ENCODE measurements around the gene UBE2L3.
A peak's percentile ranks its signal among the peaks of the same experiment; 100 is the strongest.
"Not testable (repeated sequence)": the region's sequence is repeated elsewhere in the genome, so short reads cannot be mapped to it uniquely, and the experiment has no call there.

UBE2L3 gene

GRCh38 chr22:21570398-21570797, 2.9 kb downstream of the UBE2L3 start:
- DNase-seq (ENCODE audit: low read depth in 1 of 2, low spot score in 1 of 2): no peak

DNA sequence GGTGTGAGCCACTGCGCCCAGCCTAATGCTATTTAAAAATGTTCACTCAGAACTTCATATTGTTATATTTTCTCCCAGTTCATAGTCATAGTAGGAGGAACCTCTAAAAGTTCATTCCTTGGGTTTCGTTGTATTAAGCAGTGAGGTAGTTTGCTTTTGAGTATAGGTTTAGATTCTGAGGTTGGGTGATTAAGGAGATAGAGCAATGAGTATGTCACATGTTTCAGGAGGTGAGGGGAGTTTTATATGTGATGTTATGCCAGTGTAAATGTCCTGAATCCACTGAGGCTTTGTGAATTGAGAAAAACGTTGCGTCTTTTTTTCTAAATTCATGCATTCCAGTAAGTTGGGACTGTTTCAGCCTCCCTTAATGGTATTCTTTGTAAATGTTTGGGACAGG, 4.2 kb downstream of the UBE2L3 start:
- DNase-seq (ENCODE audit: low read depth in 1 of 2, low spot score in 1 of 2): no peak

- DNase-seq (ENCODE audit: low read depth in 1 of 2, low spot score in 1 of 2): no peak
Observed at GRCh38 chr22:21573293-21573734, 5.8 kb downstream of the UBE2L3 start.

GRCh38 chr22:21573750-21574494, 6.4 kb downstream of the UBE2L3 start:
- no peak for DNase-seq (ENCODE audit: low read depth in 1 of 2, low spot score in 1 of 2)

DNA sequence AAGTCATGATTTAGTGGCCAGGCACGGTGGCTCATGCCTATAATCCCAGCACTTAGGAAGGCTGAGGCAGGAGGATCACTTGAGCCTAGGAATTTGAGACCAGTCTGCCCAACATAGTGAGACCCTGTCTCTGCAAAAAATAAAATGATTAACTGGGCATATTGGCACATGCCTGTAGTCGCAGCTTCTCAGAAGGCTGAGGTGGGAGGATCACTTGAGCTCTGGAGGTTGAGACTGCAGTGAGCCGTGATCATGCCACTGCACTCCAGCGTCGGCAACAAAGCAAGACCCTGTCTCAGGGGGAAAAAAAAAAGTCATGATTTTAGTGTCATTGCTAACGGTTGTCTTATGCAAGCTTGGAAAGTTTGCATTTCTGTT, 11.9 kb downstream of the UBE2L3 start:
- DNase-seq (ENCODE audit: low read depth in 1 of 2, low spot score in 1 of 2): no peak

DNA sequence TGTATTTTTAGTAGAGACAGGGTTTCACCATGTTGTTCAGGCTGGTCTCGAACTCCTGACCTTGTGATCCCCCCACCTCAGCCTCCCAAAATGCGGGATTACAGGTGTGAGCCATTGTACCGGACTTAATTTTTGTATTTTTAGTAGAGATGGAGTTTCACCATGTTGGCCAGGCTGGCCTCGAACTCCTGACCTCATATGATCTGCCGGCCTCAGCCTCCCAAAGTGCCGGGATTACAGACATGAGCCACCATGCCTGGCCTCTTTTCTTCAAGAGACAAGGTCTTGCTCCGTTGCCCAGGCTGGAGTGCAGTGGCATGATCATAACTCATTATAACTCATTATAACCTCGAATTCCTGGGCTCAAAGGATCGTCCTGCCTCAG, 13.1 kb downstream of the UBE2L3 start:
- DNase-seq (ENCODE audit: low read depth in 1 of 2, low spot score in 1 of 2): not testable (repeated sequence)

DNA sequence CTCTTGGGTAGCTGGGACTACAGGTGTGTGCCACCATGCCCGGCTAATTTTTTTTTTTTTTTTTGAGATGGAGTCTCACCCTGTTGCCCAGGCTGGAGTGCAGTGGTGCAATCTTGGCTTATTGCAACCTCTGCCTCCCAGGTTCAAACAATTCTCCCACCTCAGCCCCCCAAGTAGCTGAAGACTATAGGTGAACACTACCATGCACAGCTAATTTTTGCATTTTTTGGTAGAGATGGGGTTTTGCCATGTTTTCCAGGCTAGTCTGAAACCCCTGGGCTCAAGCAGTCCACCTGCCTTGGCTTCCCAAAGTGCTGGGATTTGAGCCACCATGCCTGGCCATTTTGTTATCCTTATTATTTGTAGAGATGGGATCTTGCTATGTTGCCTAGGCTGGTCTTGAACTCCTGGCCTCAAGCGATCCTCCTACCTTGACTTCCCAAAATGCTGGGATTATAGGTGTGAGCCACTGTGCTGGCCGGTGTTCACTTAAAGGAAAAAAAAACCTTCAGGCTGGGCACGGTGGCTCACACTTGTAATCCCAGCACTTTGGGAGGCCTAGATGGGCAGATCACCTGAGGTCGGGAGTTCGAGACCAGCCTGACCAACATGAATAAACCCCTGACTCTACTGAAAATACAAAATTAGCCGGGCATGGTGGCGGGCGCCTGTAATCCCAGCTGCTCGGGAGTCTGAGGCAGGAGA, 13.6 kb downstream of the UBE2L3 start:
- DNase-seq (ENCODE audit: low read depth in 1 of 2, low spot score in 1 of 2): not testable (repeated sequence)

GRCh38 chr22:21582801-21583740, 15.6 kb downstream of the UBE2L3 start:
- DNase-seq (ENCODE audit: low read depth in 1 of 2, low spot score in 1 of 2): no peak

DNA sequence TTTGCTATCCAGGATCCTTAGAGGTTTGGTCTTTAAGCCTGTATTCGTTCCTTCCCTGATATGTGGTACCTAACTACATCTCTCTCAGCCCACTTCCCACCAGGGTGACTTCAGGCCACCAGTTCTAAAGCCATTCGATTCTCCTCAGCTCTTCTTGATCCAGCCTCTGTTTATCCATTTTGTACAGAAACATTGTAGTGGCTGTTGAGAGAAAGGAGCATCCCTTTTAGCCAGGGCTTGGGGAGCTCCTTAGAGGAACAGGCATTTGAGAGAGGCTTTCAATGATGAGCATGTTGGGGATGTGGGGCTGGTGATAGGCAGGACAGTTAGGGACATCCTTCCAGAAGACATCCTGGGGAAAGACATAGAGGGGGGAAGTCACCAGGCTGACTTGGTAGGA, 17.9 kb downstream of the UBE2L3 start:
- no peak for DNase-seq (ENCODE audit: low read depth in 1 of 2, low spot score in 1 of 2)

- DNase-seq (ENCODE audit: low read depth in 1 of 2, low spot score in 1 of 2): peak in 1 of 2 donors; percentile 10
Observed at GRCh38 chr22:21587803-21588611, 20.5 kb downstream of the UBE2L3 start.

DNA sequence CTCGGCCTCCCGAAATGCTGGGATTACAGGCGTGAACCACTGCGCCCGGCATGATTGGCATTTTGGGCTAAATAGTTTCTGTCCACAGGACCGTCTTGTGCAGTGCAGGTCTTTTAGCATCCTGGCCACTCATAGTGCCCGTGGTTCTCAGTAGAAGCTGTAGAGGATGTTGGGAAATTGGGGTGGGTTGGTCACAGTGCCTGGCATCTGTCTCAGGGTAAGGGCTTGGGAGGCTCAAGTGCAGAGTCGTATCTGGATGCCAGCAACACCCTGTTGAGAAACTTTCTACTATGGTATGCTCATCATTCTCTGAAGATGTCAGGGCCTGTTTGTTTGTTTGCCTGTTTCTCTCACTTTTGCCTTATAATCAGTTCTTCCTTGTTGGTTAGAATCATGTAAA, 21.9 kb downstream of the UBE2L3 start:
- DNase-seq (ENCODE audit: low read depth in 1 of 2, low spot score in 1 of 2): no peak

DNA sequence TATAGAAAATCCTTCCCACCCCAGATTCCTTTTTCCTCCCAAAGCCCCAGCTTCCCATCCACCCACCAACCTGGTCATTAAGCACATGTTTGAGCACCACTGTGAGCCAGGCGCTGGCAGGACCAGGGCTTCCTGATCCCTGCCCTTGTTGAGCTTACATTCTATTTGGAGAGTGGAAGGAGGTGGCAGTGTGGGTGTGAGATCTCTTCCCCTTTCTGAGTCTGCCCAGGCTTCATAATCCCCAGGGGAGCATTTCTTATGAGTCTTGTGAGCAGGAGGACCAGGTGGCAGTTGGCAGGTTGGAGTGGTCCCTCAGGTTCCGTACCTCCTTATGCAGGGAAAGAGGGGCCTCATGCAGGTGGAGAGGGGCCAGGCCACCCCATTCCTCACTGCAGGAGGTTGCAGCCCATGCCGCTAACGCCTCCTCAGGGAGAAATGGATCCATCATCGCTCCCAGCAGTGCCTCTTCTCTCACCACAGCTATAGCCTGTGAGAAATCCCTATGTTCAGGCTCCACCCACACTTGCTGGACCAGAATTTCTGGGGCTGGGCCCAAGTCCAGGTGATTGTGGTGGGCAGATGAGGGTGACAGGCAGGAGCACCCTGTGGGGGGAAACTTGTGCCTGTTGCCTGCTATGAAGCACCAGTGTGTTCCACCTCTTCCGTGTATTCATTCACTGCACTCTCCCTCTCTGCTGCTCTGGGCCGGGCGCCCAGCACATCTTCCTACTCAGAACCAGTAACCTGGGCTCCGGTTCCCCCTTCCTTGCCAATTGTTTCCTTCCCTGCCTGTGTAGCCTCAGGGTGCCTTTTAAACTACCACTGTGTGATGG, 23.5 kb downstream of the UBE2L3 start:
- no peak for DNase-seq (ENCODE audit: low read depth in 1 of 2, low spot score in 1 of 2)

GRCh38 chr22:21591695-21592094, 24.2 kb downstream of the UBE2L3 start:
- no peak for DNase-seq (ENCODE audit: low read depth in 1 of 2, low spot score in 1 of 2)

DNA sequence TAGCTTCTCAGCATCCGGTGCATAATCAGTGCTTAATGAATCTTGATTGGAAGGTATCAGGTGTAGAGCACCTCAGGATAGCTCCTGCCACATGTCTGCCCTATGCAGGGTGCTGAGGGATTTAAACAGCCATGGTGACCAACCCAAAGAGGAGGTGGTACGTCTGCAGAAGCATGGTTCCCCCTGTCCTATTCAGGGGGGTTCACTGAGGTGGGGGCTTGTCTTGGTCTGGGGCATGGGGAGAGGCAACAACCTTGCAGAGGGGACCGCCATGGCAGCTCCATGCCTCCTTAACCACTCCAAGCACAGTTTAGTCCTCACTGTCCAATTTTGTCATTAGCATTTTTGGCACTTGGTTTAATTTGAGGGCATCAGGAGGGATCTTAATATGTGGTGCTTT, 24.9 kb downstream of the UBE2L3 start:
- DNase-seq (ENCODE audit: low read depth in 1 of 2, low spot score in 1 of 2): no peak

- DNase-seq (ENCODE audit: low read depth in 1 of 2, low spot score in 1 of 2): no peak
Observed at GRCh38 chr22:21593406-21594232, 26.1 kb downstream of the UBE2L3 start.

GRCh38 chr22:21594865-21595452, 27.4 kb downstream of the UBE2L3 start:
- no peak for DNase-seq (ENCODE audit: low read depth in 1 of 2, low spot score in 1 of 2)

DNA sequence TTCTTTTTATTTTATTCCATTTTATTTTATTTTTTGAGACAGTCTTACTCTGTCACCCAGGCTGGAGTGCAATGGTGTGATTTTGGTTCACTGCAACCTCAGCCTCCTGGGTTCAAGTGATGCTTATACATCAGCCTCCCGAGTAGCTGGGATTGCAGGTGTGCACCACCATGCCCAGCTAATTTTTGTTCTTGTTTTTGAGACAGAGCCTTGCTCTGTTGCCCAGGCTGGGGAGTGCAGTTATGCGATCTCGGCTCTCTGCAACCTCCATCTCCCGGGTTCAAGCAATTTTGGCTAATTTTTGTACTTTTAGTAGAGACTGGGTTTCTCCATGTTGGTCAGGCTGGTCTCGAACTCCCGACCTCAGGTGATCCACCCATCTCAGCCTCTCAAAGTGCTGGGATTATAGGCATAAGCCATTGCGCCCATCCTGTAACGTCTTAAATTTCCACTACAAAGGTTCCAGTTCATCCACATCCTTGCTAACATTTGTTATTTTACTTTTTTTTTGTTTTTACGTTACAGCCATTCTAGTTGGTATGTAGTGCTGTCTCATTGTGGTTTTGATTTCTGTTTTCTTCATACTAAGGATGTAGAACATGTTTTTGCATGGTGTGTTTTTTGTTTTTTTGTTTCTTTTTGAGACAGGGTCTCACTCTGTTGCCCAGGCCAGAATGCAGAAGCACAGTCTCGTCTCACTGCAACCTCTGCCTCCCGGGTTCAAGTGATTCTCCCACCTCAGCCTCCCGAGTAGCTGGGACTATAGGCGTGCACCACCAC, 29.0 kb downstream of the UBE2L3 start:
- not testable (repeated sequence) for DNase-seq (ENCODE audit: low read depth in 1 of 2, low spot score in 1 of 2)

DNA sequence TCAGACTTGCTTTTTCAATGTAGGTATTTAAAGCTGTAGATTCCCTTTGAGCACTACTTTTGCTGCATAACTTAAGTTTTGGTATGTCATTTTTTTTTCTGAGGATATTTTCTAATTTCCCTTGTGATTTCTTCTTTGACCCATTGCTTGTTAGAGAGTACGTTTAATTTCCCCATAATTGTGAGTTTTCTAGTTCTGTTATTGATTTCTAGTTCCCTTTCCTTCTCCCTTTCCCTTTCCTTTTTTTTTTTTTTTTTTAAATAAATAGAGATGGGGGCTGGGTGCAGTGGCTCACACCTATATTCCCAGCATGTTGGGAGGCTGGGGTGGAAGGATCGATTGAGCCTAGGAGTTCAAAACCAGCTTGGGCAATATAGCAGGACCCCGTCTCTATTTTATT, 30.8 kb downstream of the UBE2L3 start:
- DNase-seq (ENCODE audit: low read depth in 1 of 2, low spot score in 1 of 2): no peak
